Measurements from ENCODE around the gene TBKBP1.
A peak's percentile ranks its signal among the peaks of the same experiment; 100 is the strongest.

TBKBP1 gene

DNA sequence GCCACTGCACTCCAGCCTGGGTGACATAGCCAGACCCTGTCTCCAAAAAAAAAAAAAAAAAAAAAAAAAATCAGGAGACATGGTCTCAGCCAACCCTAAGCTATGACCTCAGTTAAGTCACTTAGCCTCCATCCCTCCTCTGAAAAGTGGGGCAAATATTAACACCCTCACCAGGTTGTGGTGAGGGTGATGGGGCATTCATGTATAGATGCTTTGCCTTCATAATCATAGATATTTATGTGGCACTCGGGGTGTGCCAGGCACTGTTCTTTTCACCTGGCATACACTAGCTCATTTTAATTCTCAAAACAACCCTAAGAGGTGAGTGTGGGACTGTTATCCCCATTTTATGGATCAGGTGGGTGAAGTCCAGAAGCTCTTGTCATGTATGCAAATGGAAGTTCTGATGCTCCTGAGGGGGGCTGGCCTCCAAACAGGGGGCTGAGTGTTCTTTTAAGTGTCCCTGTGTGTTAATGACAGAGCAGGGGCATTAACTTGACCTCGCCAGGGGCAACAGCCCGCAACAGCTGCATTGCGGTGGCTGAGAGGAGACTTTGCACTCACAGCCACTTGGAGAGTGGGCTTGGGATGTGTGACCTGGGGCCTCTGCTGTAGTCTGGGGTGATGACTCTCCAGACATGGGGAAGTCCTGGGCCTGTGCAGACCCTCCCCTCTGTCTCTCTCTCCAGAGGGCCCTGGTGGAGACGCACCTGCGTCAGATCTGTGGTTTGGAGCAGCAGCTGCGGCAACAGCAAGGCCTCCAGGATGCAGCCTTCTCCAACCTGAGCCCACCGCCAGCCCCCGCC lies 4.1 kb downstream of the TBKBP1 start:
- DNase-seq (ENCODE audit: low read depth) = no peak

DNA sequence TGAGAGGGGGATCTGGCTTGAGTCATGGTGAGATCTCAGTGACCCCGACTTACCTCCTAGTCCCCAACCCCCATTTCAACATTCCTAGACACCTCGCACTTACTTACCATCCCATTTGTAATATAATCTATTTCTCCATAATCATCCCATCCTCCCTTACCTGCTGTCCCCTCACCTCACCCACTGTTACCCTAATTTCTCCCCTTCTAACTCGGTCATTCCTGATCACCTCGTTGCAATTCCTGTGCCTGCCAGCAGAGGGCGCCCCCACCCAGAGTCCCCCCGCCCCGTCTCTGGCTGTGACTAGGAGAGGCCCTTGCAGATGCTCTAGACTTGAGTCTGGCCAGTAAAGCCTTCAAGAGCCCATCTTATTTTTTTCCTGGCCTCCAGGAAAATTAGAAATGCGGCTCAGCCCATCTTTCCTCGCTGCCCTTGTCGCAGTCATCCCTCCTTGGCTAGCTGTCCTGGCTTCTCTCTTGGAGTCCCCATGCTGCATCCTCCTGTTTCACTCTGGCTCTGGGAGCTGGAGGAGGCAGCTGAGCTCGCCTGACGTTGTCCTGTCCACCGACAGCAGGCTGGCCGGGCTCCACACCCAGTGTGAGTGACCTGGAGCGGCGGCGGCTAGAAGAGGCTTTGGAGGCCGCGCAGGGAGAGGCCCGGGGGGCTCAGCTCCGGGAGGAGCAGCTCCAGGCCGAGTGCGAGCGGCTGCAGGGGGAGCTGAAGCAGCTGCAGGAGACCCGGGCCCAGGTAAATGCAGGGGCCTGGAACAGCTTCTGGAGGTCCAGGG lies 5.0 kb downstream of the TBKBP1 start:
- peak; percentile 58 for DNase-seq (ENCODE audit: low read depth)

GRCh38 chr17:47699536-47699840 lies 5.5 kb downstream of the TBKBP1 start:
- no peak for DNase-seq (ENCODE audit: low read depth)

DNA sequence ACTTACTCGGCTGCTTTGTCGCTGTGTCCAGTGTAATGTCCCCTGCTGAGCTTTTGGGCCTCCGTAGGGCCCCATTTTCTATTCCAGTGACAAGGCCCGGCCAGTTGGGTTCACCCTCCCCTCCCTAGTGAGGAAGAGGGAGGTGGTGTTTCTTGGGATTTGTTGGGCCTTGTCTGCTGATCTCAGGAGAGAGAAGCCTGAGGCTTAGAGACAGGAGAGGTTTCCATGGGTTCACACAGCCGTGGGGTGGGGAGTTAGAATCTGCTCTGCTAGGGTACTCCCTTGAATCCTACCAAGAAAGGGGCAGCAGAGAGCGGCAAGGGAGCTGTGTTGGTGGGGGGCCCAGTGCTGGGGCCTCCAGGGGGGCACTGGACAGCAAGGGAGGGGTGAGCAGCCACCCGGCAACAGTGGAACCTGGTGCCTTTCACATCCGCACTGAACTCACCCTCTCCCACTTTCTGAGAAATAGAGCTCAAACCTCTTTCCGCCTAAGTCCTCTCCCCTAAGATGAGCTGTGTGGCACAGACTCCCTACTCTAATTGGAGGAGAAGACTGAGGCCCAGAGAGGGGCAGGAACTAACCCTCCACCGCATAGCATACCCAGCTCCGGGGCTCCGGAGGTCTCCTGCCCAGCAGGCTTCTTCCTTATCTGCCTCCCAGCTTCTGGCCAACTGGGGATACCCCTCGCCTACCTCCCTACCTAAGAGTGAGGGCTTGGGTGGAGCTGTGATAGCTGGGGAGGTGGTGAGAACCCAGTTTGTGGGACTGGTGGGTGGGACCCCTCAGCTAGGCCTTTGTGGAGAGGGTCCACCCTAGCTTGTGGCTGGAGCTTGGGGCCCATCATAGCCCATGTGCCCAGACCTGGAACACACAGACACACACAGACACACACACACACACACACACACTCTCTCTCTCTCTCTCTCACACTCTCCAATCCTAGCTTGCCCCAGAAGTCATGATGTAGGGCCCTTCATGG lies 6.8 kb downstream of the TBKBP1 start:
- no peak for DNase-seq (ENCODE audit: low read depth)

DNA sequence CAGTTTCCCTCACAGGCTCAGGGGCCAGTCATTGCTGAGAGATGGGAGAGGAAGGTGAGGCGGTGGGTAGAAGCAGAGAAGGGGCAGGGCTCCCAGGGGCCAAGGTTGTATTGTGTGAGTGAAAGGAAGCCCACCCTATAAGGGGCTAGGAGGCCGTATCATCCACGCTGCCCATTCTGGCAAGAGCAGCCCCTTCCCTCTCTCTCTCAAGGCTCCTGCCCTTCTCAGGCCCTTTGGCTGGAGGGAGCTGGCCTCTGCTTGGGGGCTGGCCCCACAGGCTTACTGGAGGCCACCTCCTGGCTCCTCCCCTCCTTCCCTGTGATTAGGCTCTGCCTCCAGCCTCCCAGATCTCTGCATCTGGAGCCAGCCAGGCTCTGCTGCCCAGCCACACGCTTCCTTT lies 7.6 kb downstream of the TBKBP1 start:
- DNase-seq (ENCODE audit: low read depth) = no peak

DNA sequence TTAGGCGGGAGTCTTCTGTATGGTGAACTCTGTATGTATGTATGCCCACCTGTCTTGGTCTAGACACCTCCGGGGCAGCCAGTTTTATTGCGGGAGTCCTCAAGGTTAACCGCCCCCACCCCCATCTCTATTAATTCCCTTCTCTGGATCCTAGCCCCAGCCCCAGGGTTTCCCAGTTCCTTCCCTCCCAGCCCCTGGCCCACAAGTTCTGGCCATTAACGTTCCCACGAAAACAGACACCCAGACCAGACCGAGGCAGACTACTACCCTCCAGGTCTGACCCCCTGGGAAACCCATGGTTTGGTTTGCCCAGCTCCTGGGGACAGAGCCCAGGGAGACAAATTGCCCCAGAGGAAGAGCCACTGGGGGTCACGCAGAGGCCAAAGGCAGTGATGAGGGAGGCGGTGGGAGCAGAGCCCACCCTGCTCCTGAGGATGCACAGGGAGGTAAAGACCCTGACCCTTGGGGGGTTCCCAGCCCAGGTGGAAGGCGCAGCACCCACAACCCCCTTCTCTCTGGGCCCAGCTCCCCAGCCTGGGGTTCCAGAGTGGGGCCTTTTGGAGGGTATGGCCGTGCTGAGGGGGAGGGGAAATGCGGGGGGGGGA lies 8.5 kb downstream of the TBKBP1 start:
- DNase-seq (ENCODE audit: low read depth) = no peak

DNA sequence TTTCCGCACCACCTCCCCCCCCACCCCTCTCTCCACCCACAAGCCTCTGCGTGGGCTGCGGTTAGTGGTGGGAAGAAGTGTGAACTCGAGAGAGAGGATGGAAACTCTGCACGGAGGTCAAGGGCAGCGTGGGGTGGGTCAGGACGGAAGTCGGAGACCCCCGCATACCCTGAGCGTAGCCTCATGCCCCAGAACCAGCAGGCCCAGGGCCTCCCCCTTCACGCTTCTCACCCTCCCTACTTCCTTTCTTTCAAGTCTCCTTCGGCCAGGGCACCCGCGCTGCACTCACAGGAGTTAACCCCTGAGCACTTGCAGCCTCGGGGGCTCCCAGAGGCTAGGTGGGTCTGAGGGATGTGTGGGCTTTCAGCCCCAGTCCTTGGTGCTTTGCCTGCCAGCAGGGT lies 9.2 kb downstream of the TBKBP1 start:
- DNase-seq (ENCODE audit: low read depth) = no peak

GRCh38 chr17:47703671-47704070 lies 9.7 kb downstream of the TBKBP1 start:
- no peak for DNase-seq (ENCODE audit: low read depth)

GRCh38 chr17:47704116-47704515 lies 10.2 kb downstream of the TBKBP1 start:
- no peak for DNase-seq (ENCODE audit: low read depth)

DNA sequence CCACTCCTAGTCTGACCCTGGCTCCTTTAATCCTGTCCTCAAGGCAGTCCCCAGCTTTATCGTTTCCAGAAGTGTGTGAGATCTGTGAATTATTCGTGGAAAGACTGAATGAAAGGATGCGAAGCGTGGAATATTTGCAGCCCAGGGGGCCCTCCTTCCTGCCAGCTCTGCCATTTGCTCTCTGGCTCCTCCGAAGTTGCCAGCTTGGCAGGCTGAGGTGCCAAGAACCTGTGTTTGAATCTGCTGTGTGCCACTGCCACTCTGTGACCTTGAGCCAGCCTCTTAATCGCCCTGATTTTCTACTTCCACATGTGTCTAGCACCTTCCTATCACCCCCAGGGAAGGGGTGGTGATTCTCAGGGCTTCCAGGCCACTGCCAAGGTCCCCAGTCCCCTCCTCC lies 10.8 kb downstream of the TBKBP1 start:
- DNase-seq (ENCODE audit: low read depth) = no peak

- DNase-seq (ENCODE audit: low read depth) = no peak
Measured at GRCh38 chr17:47705536-47706530, 11.9 kb downstream of the TBKBP1 start.

GRCh38 chr17:47707056-47707804 lies 13.3 kb downstream of the TBKBP1 start:
- DNase-seq (ENCODE audit: low read depth) = peak; percentile 38

DNA sequence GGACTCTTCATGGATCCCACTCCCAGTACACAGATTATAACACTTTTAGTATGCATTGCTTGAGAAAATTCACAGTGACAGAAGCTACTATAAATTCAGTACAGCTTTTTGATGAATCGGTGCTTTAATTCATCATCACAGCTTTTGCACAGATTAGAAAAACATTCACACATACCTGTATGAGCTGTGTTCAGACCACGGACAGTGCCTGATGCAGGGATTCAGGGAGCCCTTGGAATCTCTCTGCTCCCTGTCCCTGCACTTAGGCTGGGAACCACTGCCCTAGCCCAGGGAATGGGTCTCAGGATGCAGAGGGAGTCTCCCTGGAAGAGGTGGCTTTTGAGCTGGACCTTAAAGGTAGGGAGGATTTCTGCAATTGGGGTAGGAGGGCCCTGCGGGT lies 13.9 kb downstream of the TBKBP1 start:
- no peak for DNase-seq (ENCODE audit: low read depth)

DNA sequence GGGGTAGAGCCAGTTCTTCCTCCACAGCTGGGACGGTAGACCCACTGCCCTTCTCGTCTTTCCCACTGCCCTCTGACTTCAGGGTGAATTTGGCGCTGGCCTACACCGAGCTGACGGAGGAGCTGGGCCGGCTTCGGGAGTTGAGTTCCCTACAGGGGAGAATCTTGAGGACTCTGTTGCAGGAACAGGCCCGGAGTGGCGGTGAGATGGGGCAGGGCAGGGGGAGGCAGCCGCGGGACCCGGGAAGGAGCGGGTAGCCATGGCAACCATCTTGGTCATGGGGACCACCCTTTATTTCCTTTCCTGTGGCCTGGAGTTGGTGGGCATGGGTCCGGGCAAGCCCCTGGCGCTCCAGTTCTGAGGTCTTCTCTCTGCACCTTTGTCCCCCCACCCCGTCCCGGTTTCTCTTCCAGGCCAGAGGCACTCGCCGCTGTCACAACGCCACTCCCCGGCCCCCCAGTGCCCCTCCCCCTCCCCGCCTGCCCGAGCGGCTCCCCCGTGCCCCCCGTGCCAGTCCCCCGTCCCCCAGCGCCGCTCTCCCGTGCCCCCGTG lies 14.4 kb downstream of the TBKBP1 start:
- no peak for DNase-seq (ENCODE audit: low read depth)

DNA sequence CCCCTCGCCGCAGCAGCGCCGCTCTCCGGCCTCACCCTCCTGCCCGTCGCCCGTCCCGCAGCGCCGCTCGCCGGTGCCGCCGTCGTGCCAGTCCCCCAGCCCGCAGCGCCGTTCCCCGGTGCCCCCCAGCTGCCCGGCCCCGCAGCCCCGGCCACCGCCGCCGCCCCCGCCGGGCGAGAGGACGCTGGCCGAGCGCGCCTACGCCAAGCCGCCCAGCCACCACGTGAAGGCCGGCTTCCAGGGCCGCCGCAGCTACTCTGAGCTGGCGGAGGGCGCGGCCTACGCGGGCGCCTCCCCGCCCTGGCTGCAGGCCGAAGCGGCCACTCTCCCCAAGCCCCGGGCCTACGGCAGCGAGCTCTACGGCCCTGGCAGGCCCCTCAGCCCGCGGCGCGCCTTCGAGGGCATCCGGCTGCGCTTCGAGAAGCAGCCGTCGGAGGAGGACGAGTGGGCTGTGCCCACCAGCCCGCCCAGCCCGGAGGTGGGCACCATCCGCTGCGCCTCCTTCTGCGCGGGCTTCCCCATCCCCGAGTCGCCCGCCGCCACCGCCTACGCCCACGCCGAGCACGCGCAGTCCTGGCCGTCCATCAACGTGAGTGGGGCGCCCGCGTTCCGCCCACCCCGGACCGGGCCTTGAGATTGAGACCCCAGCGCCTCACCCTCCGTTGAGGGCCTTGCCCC lies 15.0 kb downstream of the TBKBP1 start:
- peak; percentile 60 for DNase-seq (ENCODE audit: low read depth)

GRCh38 chr17:47709594-47709993 lies 15.6 kb downstream of the TBKBP1 start:
- DNase-seq (ENCODE audit: low read depth) = no peak

DNA sequence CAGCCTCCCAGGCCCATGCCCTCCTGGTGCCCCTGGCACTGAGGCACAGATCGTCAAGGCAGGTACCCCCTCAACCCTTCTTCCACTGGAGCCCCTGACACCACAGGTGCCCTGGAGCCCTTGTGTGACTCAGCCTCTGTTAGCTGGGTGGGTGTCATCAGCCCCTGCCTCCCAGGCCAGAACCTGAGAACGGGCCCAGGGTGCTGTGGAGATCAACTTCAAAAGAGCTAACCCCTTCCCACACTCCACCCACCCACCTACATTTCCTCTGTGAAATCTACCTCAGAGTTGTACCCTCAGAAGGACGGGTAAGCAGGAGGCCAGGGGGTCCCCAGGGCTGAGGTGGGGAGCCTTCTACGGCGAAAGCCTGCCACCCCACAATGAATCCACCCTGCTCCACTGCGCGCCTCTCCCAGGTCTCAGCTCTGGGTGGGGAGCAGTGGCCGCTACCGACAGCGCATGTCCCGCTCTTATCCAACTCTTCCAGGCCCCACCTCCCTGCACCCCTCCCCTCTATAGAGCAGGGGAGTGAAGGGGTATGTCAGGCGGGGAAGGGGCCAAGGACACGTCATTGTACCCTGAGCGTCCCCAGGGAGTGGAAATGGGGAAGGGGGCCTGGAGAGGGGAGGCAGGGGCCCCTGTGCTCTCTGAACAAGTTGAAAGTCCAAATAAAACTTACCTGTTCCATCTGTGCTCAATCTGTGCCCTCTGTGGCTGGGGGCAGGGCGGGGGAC lies 17.6 kb downstream of the TBKBP1 start:
- no peak for DNase-seq (ENCODE audit: low read depth)

DNA sequence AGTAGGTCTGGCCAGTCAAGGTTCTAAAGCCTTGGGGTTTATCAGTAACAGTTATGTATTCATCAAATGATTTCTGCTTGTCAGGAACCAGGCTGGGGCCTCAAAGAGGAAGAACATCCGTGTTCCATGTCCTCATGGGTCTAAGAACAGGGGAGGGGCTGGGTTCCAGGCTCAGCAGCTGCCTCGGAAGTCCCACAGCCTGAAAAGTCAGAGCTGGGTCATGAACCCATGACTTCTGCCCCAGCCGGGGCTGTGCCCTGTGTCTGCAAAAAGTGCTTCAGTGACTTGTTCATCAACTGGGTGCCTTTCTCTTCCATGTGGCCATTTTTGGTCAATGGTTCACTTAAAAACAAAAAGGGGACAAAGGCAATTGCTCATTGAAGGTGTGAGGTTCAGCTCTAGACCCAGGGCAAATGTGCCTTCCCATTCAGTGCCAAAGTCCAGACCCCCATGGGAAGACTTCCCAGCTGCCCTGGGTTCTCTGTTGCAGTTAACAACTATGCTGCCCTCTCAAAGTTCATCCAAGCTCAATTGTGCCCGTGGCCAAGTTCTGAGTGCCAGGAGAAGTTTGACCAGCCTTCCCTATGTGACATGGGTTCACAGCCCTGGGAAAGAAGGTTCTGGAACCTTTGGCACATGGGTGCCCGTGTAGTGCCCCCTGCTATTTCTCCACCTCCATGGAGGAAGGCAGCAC lies 18.5 kb downstream of the TBKBP1 start:
- DNase-seq (ENCODE audit: low read depth) = no peak
